Stimulated activated CD4-positive, alpha-beta T cell treated with anti-CD3 and anti-CD28 coated beads, Interleukin-1b, Interleukin-23, amount 100 ng/mL, for 24 hours (primary cell): ENCODE results near the gene HOXA6.

ENCODE experiments used
- DNase-seq, 4 experiments: peaks; one replicate each; pipeline ENCODE4 v3.0.0-alpha.2; 2020; ENCODE audit warnings: low read depth in 4 of 4, low spot score in 1 of 4

Gene HOXA6

DNA sequence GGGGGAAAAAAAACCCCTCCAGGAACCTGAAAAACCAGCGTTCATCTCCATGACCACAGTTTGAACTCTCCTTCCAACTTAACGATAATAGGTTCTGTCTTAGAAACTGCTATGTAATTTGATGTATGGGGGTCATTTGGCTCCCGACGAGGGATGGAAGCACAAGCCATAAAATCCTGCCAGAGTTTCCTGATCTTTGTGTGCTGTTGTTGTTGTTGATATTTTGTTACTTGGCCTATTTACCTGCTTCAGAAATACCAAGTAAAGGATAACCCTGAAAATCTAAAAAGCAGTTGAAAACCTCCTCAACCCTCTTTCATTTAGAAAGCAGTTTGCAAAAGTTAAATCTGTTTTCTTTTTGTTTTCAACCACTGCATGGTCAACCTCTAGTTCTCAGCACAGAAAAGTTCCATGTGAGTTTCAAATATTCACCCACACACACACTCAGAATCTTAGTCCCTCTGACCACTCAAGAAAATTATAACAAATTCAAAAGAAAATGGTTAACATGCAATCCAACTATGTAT lies 35.8 kb downstream of the HOXA6 start:
- no peak for DNase-seq

DNA sequence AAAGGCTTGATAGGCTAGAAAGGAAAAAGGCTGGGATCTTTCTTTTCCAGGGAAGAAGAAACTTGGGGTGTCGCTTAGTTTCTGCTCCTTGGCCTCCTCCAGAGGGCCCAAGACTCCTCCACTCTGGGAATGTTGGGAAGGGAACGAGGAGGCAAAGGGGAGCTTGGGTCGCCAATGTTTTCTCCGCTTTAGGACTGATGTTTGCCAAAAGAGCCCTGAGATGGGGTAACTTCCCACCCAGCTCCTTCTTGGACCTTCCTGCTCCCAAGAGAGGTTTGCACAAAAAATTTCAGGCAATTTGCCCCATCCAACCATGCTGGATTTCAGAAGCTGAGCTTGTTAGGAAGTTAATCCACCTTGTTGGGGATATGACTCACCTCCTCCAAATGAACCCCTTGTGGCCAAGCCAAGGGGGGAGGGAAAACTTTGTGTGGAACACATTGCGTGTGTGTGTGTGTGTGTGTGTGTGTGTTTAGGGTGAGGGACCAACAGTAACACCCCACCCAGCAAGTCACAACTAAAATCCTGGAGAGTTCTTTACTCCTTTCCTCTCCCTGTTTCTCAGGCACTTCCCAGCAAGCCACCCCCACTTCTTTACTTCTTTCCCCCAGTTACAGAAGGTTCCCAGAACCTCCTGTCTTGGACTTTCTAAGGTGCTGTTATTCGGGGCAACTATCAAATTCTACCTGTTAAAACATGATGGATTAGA lies 36.4 kb downstream of the HOXA6 start:
- no peak for DNase-seq

GRCh38 chr7:27110186-27111031 lies 37.2 kb downstream of the HOXA6 start:
- DNase-seq = no peak

DNA sequence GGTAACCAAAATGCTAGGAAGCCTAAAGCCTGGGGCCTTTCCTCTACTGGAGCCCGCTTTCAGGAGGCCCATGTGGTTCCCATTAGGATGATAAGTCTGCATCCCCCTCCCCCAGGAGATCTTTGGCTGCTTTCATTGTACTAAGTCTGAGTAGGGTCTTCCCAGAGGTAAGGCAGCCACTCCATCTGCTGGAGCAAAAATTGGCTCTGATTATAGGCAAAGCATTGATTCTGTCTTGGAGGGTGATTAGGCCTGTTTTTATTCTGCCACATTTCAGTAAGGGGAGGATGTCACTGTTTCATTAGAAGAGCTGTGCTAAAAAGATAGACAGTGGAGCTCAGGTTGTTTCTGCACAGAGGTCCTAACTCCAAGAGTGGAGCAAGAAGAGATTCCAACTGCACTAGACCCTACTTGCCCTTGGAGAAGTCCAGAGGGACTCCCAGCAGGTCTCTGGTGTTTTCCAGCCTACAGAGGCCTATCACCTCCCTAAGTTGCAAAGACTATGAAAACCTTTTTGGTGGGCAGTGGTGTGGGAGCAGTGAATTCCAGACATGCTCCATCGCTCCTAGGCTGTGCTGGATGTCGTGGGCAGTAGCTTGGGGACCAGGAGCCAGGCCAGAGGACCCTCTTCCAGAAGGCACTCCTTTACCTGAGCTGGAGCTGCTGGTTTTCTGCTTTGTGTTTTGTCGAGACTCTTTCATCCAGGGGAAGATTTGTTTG lies 37.9 kb downstream of the HOXA6 start:
- no peak for DNase-seq

DNA sequence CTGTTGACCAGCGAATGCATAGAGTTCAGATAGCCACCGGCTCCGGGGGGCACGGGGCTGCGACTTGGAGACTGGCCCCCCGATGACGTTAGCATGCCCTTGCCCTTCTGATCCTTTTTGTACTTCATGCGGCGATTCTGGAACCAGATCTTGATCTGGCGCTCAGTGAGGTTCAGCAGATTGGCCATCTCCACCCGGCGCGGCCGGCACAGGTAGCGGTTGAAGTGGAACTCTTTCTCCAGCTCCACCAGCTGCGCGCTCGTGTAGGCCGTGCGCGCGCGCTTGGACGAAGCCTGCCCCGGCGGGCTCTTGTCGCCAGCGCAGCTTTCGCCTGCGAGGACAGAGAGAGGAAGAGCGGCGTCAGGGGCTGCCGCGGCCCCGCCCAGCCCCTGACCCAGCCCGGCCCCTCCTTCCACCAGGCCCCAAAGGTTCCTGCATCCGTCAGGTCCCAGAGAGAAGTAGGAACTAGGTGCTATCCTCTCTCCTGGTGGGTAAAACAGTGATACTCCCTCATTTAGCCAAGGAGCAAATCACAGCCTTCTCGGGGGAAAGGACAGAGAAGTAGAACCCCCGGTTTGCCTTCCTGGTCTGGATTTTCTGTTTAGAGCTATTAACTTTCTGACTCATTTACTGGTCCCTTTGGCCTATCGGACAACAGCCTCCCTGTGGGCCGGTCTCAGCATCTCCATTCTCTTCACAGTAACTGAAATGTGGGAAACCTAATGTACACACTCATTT lies 39.0 kb downstream of the HOXA6 start:
- no peak for DNase-seq

GRCh38 chr7:27107391-27108381 lies 39.9 kb downstream of the HOXA6 start:
- DNase-seq = no peak

- DNase-seq = no peak
Measured at GRCh38 chr7:27106901-27107240, 40.7 kb downstream of the HOXA6 start.

- DNase-seq = no peak
Measured at GRCh38 chr7:27106181-27106900, 41.2 kb downstream of the HOXA6 start.

DNA sequence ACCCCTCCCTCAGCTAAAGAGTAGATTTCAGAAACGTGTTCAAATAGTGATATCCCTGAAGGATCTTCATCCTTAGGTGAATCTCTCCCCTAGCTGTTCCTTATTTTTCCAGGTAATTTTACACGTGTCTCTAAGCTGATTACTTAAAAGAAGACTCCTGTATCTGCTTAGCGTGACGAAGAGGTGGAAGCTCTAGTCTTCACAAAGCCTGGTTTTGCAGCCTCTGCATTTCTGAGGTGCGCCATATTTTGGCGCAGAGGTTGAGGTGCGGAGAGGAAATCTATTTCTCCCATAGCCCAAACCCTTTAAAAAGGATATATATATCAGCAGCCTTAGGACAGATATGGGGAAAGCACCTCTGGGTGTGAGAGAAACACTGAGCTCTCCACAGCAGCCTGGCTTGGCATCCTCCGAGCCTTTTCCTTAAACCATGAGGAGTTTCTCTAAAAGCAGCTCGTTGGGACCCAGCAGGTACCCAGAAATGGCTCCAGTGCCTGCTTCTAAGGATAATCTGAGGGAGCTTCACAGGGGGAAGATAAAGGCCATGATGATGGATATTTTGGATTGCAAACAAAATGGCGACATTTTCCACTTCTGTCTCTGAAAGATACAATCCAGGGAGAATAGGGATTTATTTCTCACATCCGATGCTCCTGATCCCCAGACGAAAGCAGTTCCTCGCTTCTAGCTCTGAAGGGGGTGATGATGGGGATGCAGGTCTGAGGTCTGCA lies 42.1 kb downstream of the HOXA6 start:
- no peak for DNase-seq

DNA sequence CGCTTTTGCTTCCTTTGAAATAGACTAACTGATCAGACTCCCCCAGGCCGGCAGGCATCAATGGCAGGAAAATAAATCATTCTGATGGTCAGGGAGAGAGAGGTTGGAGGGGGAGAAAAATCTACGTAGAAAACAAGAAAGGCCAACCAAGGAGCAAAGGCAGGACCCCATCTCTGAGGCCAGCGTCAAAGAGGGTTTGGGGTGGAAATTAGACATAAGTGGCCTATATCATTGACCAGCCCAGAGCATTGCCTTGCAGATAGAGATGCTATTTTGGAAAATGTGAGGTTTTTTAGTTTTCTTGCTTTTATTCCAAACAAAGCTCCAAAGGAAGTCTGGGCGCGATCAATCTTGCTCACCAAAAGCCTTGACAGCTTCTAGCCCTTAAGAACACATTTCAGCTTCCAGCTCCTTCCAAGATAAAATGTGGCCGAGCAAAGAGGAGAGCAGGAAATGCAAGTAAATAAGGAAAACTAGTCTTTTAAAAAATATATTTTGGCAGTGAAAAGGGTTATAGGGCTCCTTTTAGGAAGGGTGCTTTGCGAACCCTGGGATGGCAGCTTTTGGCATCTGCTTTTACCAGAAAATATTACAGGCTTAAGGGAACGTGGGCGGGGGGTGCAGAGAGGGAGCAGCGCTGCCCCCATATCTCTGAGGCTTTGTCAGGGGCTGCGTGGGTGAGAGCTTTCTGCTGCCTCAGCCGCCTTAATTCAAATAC lies 43.1 kb downstream of the HOXA6 start:
- no peak for DNase-seq

- no peak for DNase-seq
Measured at GRCh38 chr7:27103489-27104226, 43.9 kb downstream of the HOXA6 start.

GRCh38 chr7:27102581-27103442 lies 44.8 kb downstream of the HOXA6 start, which contains the start of gene HOXA2:
HOXA2 (minus strand) TSS chr7:27102683; CDS start chr7:27102500, 183 bp downstream.
- DNase-seq = no peak

GRCh38 chr7:27101957-27102580 lies 45.5 kb downstream of the HOXA6 start:
- DNase-seq = no peak

DNA sequence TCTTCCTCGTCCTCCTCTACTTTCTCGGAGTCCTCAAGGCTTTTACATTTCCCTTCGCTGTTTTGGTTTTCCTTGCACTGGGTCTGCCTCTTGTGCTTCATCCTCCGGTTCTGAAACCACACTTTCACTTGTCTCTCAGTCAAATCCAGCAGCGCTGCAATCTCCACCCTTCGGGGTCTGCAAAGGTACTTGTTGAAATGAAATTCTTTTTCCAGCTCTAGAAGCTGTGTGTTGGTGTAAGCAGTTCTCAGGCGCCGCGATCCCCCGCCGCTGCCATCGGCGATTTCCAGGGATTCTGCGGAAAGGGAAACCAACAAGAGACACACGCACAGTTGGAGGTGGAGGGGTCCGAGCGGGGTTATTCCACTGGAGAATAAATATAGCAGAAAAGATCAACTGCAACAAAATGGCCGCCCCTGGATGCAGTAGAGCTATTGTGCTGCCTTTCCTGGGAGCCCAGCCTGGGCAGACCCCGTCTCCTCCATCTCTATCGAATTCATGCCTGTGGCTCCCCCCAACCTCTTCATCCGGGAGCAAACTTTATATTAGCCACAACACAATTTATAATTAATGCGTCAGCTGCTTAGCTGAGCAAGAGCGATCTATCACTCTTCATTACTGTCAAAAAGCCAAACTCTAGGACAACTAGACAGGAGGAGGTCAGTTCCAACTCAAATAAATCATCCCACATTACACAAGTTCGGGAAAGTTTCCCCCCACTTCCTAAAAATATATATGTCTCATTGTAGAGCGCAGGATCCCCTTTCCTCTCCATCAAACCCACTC lies 46.2 kb downstream of the HOXA6 start:
- no peak for DNase-seq

DNA sequence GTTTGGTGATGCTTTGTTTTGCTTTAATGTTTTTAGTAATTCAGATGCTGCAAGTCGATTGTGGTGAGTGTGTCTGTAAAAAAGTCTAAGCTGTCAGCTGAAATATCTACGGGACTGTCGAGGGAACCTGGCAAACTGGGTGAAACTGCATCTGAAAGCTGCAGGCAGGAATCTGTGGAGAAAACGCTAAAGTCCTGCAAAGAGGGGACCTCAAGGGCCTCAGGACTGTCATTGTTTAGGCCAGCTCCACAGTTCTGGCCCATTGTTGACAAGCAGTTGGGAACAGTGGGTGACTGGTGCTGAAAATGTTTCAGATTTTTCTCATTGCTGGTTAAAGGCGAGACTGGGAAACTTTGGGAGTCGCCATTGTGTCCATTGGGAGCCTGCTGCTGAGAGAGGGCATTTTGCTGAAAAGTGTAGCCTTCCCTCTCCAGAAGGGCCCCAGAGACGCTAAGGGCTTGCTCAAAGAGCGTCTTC lies 46.8 kb downstream of the HOXA6 start:
- DNase-seq = no peak
